Activated naive CD8-positive, alpha-beta T cell treated with anti-CD3 and anti-CD28 coated beads, Interleukin-2, amount 10 ng/mL, durations not matched to agents 7 days and 5 days (primary cell): Measurements from ENCODE around the gene EPO. TPM values are rescaled to one million over a fixed set of nuclear protein-coding genes. Genes with fewer than 3 reads are reported as not detected.
"Not testable (repeated sequence)": the region's sequence is repeated elsewhere in the genome, so short reads cannot be mapped to it uniquely, and the experiment has no call there.

ENCODE experiments used
- ATAC-seq: fragments of 150-1000 bp; cut with Tn5 transposase; one replicate; pipeline ENCODE4 v1.10.0; 2021; ENCODE audit warnings: low read depth, moderate library complexity
- POLR2A ChIA-PET: fragments of 350-600 bp; sonication (Branson Sonifier 250); formaldehyde crosslinking; loops from one replicate; lab custom pipeline; 2021; ENCODE audit warnings: antibody characterized with exemption; lab: Charles Lee
- DNase-seq: peaks from one replicate; pipeline ENCODE4 v3.0.0; 2021
- H3K27ac Mint-ChIP-seq: one replicate; pipeline ENCODE4 v1.8.0; 2022; ENCODE audit warnings: mild to moderate bottlenecking, mixed read lengths
- H3K27me3 Mint-ChIP-seq: one replicate; pipeline ENCODE4 v1.8.0; 2022; ENCODE audit warnings: mild to moderate bottlenecking, moderate library complexity, mixed read lengths
- H3K36me3 Mint-ChIP-seq: one replicate; pipeline ENCODE4 v1.8.0; 2021; ENCODE audit warnings: mild to moderate bottlenecking, mixed read lengths
- H3K4me1 Mint-ChIP-seq: one replicate; pipeline ENCODE4 v1.8.0; 2021; ENCODE audit warnings: mixed read lengths
- H3K4me3 Mint-ChIP-seq: one replicate; pipeline ENCODE4 v1.8.0; 2022; ENCODE audit warnings: mild to moderate bottlenecking, moderate library complexity, mixed read lengths
- H3K9me3 Mint-ChIP-seq: one replicate; pipeline ENCODE4 v1.8.0; 2021; ENCODE audit warnings: mixed read lengths
- total RNA-seq, 2 experiments: library from RNA; stranded (reverse); gene quantifications; one replicate each; pipeline ENCODE4 v1.2.3, GENCODE V29; 2021

The EPO gene
- total RNA-seq, 2 experiments from 2014 or later, result 0.22 TPM; not detected in 1

- peaks cover 3% of the 10 kb centered on the region for H3K36me3 Mint-ChIP-seq
- ATAC-seq (no peak), DNase-seq (no peak)
- POLR2A ChIA-PET, result interaction anchor here (0.6 kb wide), 1 partner anchor 990 kb away, joined by 3 read pairs; no protein-coding TSS in a partner anchor
- H3K4me1 Mint-ChIP-seq, result no peaks in the 10 kb centered on the region
- no peak overlapping the region for H3K4me3 Mint-ChIP-seq
- peaks cover 4% of the 10 kb centered on the region for H3K9me3 Mint-ChIP-seq
- H3K27me3 Mint-ChIP-seq, result peaks cover 30% of the 10 kb centered on the region
- peak overlapping the region; percentile 30 for H3K27ac Mint-ChIP-seq
These were observed 32.7 kb downstream of the EPO start for GRCh38 chr7:100752994-100753393.

- H3K27me3 Mint-ChIP-seq, result peaks cover 25% of the 10 kb centered on the region
- peaks cover 4% of the 10 kb centered on the region for H3K9me3 Mint-ChIP-seq
- ATAC-seq (no peak), DNase-seq (no peak)
- POLR2A ChIA-PET, result interaction anchor here (0.6 kb wide), 1 partner anchor 989 kb away, joined by 3 read pairs; no protein-coding TSS in a partner anchor
- no peak overlapping the region for H3K4me3 Mint-ChIP-seq
- peaks cover 3% of the 10 kb centered on the region for H3K36me3 Mint-ChIP-seq
- H3K4me1 Mint-ChIP-seq, result no peaks in the 10 kb centered on the region
- H3K27ac Mint-ChIP-seq, result no peak overlapping the region
These were observed 33.5 kb downstream of the EPO start for GRCh38 chr7:100753750-100754149.

GRCh38 chr7:100759357-100760171 is 39.3 kb downstream of the EPO start:
- DNase-seq (no peak), ATAC-seq (no peak)
- H3K27ac Mint-ChIP-seq, result no peak overlapping the region
- H3K4me1 Mint-ChIP-seq, result no peaks in the 10 kb centered on the region
- H3K27me3 Mint-ChIP-seq, result peaks cover 5% of the 10 kb centered on the region
- no peaks in the 10 kb centered on the region for H3K36me3 Mint-ChIP-seq
- H3K4me3 Mint-ChIP-seq, result no peak overlapping the region
- H3K9me3 Mint-ChIP-seq, result no peaks in the 10 kb centered on the region
- POLR2A ChIA-PET, result interaction anchor here (0.6 kb wide), 1 partner anchor 468 kb away, joined by 3 read pairs; no protein-coding TSS in a partner anchor

GRCh38 chr7:100762841-100763240 is 42.6 kb downstream of the EPO start:
- ATAC-seq, POLR2A ChIA-PET, H3K4me3 Mint-ChIP-seq, H3K27ac Mint-ChIP-seq, H3K4me1 Mint-ChIP-seq, DNase-seq, H3K27me3 Mint-ChIP-seq, H3K36me3 Mint-ChIP-seq, H3K9me3 Mint-ChIP-seq: not testable (repeated sequence)

GRCh38 chr7:100763556-100764140 is 43.4 kb downstream of the EPO start:
- Mint-ChIP-seq H3K36me3 (no peaks in the 10 kb centered on the region), H3K27me3 (peaks cover 2% of the 10 kb centered on the region), H3K4me3 (no peak overlapping the region), H3K27ac (no peak overlapping the region), H3K9me3 (no peaks in the 10 kb centered on the region), H3K4me1 (no peaks in the 10 kb centered on the region)
- POLR2A ChIA-PET, result no interaction called here
- no peak for ATAC-seq
- DNase-seq, result no peak

- H3K27ac Mint-ChIP-seq, result no peak overlapping the region
- ATAC-seq (no peak), DNase-seq (no peak)
- no peaks in the 10 kb centered on the region for H3K36me3 Mint-ChIP-seq
- no peaks in the 10 kb centered on the region for H3K4me1 Mint-ChIP-seq
- H3K9me3 Mint-ChIP-seq, result no peaks in the 10 kb centered on the region
- peaks cover 2% of the 10 kb centered on the region for H3K27me3 Mint-ChIP-seq
- POLR2A ChIA-PET, result no interaction called here
- no peak overlapping the region for H3K4me3 Mint-ChIP-seq
These were observed 44.6 kb downstream of the EPO start for GRCh38 chr7:100764841-100765240.

GRCh38 chr7:100765250-100765649 is 45.0 kb downstream of the EPO start:
- no peak overlapping the region for H3K27ac Mint-ChIP-seq
- no peaks in the 10 kb centered on the region for H3K4me1 Mint-ChIP-seq
- ATAC-seq (no peak), DNase-seq (no peak)
- H3K27me3 Mint-ChIP-seq, result peaks cover 2% of the 10 kb centered on the region
- H3K9me3 Mint-ChIP-seq, result no peaks in the 10 kb centered on the region
- H3K4me3 Mint-ChIP-seq, result no peak overlapping the region
- no peaks in the 10 kb centered on the region for H3K36me3 Mint-ChIP-seq
- POLR2A ChIA-PET, result no interaction called here

- no peaks in the 10 kb centered on the region for H3K36me3 Mint-ChIP-seq
- ATAC-seq (no peak), DNase-seq (no peak)
- H3K27ac Mint-ChIP-seq, result no peak overlapping the region
- no peak overlapping the region for H3K4me3 Mint-ChIP-seq
- H3K9me3 Mint-ChIP-seq, result no peaks in the 10 kb centered on the region
- POLR2A ChIA-PET, result no interaction called here
- H3K4me1 Mint-ChIP-seq, result no peaks in the 10 kb centered on the region
- no peaks in the 10 kb centered on the region for H3K27me3 Mint-ChIP-seq
These were observed 48.5 kb downstream of the EPO start for GRCh38 chr7:100768784-100769183.

Other genes with a start within 250 kb of the EPO start
- 100 to 1,000 TPM; 157 to 159 TPM for gene TSC22D4, start 241.3 kb upstream of the EPO start, total RNA-seq
- gene NYAP1, start 236.5 kb upstream of the EPO start, total RNA-seq, result under 1 TPM; 0.42 to 0.54 TPM
- 10 to 100 TPM; 51.6 to 54.7 TPM for gene AGFG2, start 181.3 kb upstream of the EPO start, total RNA-seq
- gene SAP25, start 146.6 kb upstream of the EPO start, total RNA-seq, result 10 to 100 TPM; 54.3 to 57.6 TPM
- gene LRCH4, start 134.3 kb upstream of the EPO start, total RNA-seq, result 100 to 1,000 TPM; 239 to 258 TPM
- 1 to 10 TPM; 1.1 to 1.2 TPM for gene FBXO24, start 134.1 kb upstream of the EPO start, total RNA-seq
- gene PCOLCE, start 118.1 kb upstream of the EPO start, total RNA-seq, result 10 to 100 TPM; 14.4 to 16.4 TPM
- 10 to 100 TPM; 27.4 TPM for gene MOSPD3, start 107.9 kb upstream of the EPO start, total RNA-seq
- gene TFR2, start 78.9 kb upstream of the EPO start, total RNA-seq, result 10 to 100 TPM in 1 of 2 experiments, 1 to 10 TPM in 1; 9.1 to 11.0 TPM
- gene ACTL6B, start 64.0 kb upstream of the EPO start, total RNA-seq, result not detected
- 100 to 1,000 TPM; 203 to 216 TPM for gene GNB2, start 46.7 kb upstream of the EPO start, total RNA-seq
- gene GIGYF1, start 26.2 kb upstream of the EPO start, total RNA-seq, result 10 to 100 TPM; 71.5 to 75.2 TPM
- gene POP7, start 14.3 kb upstream of the EPO start, total RNA-seq, result 10 to 100 TPM; 29.6 to 32.8 TPM
- gene ZAN, start 13.1 kb downstream of the EPO start, total RNA-seq, result not detected
- gene EPHB4, start 107.1 kb downstream of the EPO start, total RNA-seq, result 1 to 10 TPM; 3.1 to 3.3 TPM
- 10 to 100 TPM; 39.0 to 41.2 TPM for gene SLC12A9, start 132.2 kb downstream of the EPO start, total RNA-seq
- 10 to 100 TPM; 25.6 to 28.0 TPM for gene TRIP6, start 146.9 kb downstream of the EPO start, total RNA-seq
- gene SRRT, start 154.6 kb downstream of the EPO start, total RNA-seq, result 100 to 1,000 TPM; 251 to 255 TPM
- 1 to 10 TPM; 3.0 to 4.7 TPM for gene UFSP1, start 169.2 kb downstream of the EPO start, total RNA-seq
- gene ACHE, start 175.4 kb downstream of the EPO start, total RNA-seq, result under 1 TPM in 1 of 2 experiments, not detected in 1; 0.34 TPM
- not detected for gene MUC3A, start 229.1 kb downstream of the EPO start, total RNA-seq
- not detected for gene MUC12, start 249.1 kb downstream of the EPO start, total RNA-seq